Amniotic epithelial cell (primary cell): ENCODE measurements around the gene OR4F16.
"Not testable (repeated sequence)": the region's sequence is repeated elsewhere in the genome, so short reads cannot be mapped to it uniquely, and the experiment has no call there.

Source experiments
- DNase-seq: peaks from one replicate; pipeline ENCODE4 v3.0.0-alpha.2; 2010; ENCODE audit warnings: low read depth

OR4F16 gene

GRCh38 chr1:686554-686953 is at the start of gene OR4F16:
OR4F16 (minus strand) TSS chr1:686654; CDS start chr1:686654, 0 bp downstream.
- not testable (repeated sequence) for DNase-seq

- DNase-seq: not testable (repeated sequence)
Observed at GRCh38 chr1:733649-734048, 47.2 kb upstream of the OR4F16 start.

- DNase-seq: not testable (repeated sequence)
Observed at GRCh38 chr1:727040-727439, 40.6 kb upstream of the OR4F16 start.
